ENCODE results near the gene LDHB.

DNA sequence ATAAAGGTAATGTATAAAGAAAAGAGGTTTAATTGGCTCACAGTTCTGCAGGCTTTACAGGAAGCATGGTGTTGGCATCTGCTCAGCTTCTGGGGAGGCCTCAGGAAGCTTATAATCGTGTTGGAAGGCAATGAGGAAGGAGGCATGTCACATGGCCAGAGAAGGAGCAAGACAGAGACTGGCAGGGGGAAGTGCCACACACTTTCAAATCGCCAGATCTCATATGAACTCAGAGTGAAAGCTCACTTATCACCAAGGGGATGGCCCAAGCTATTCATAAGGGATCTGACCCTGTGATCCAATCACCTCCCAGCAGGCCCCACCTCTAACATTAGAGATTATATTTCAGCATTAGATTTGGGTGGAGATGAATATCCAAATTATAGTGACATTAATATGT lies 26.3 kb downstream of the LDHB start:
- TF ChIP-seq, protein P1, sequence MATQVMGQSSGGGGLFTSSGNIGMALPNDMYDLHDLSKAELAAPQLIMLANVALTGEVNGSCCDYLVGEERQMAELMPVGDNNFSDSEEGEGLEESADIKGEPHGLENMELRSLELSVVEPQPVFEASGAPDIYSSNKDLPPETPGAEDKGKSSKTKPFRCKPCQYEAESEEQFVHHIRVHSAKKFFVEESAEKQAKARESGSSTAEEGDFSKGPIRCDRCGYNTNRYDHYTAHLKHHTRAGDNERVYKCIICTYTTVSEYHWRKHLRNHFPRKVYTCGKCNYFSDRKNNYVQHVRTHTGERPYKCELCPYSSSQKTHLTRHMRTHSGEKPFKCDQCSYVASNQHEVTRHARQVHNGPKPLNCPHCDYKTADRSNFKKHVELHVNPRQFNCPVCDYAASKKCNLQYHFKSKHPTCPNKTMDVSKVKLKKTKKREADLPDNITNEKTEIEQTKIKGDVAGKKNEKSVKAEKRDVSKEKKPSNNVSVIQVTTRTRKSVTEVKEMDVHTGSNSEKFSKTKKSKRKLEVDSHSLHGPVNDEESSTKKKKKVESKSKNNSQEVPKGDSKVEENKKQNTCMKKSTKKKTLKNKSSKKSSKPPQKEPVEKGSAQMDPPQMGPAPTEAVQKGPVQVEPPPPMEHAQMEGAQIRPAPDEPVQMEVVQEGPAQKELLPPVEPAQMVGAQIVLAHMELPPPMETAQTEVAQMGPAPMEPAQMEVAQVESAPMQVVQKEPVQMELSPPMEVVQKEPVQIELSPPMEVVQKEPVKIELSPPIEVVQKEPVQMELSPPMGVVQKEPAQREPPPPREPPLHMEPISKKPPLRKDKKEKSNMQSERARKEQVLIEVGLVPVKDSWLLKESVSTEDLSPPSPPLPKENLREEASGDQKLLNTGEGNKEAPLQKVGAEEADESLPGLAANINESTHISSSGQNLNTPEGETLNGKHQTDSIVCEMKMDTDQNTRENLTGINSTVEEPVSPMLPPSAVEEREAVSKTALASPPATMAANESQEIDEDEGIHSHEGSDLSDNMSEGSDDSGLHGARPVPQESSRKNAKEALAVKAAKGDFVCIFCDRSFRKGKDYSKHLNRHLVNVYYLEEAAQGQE (IDR thresholded peaks at IDR 0.05; ENCODE audit: insufficient read depth in 1 of 2, low read depth in 2 of 2, low read length in 2 of 2) = no peak
- TF ChIP-seq POLR2AphosphoS5 (IDR thresholded peaks at IDR 0.05; ENCODE audit: low read depth, low read length) = no peak
- no peak for TF ChIP-seq TAF1 (IDR thresholded peaks at IDR 0.05; ENCODE audit: borderline replicate concordance, insufficient read depth, low read length)
- TF ChIP-seq SIN3A (IDR thresholded peaks at IDR 0.05; ENCODE audit: borderline replicate concordance, insufficient read depth, low read length) = no peak

Measured in PFSK-1 (cell line).